HG03039 (cell line): ENCODE data around the gene GPR37L1.

ENCODE experiments used
- ATAC-seq: cut with Tn5 transposase; IDR thresholded peaks from one replicate; pipeline ENCODE4 v1.9.1; 2021; ENCODE audit warnings: mild to moderate bottlenecking, moderate library complexity; ENCODE audit not compliant: unreplicated experiment

GPR37L1 gene

GRCh38 chr1:202154148-202154765 lies 31.5 kb downstream of the GPR37L1 start:
- no peak for ATAC-seq

- no peak for ATAC-seq
These were observed 32.2 kb downstream of the GPR37L1 start for GRCh38 chr1:202154766-202155477.

GRCh38 chr1:202155478-202156021 lies 32.8 kb downstream of the GPR37L1 start:
- ATAC-seq, result no peak

- no peak for ATAC-seq
These were observed 33.9 kb downstream of the GPR37L1 start for GRCh38 chr1:202156590-202156989.

GRCh38 chr1:202157945-202158344 lies 35.2 kb downstream of the GPR37L1 start:
- ATAC-seq, result no peak

GRCh38 chr1:202158810-202159533 lies 36.3 kb downstream of the GPR37L1 start:
- no peak for ATAC-seq

GRCh38 chr1:202159534-202160371 lies 37.0 kb downstream of the GPR37L1 start:
- no peak for ATAC-seq

- ATAC-seq, result peak; percentile 49
These were observed 37.7 kb downstream of the GPR37L1 start, which contains the start of gene PTPN7 for GRCh38 chr1:202160377-202160940. Gene PTPN7 (minus strand): TSS chr1:202160602. CDS start chr1:202159402, 1,200 bp downstream.

GRCh38 chr1:202161151-202162046 lies 38.7 kb downstream of the GPR37L1 start:
- ATAC-seq, result no peak

GRCh38 chr1:202162047-202162417 lies 39.3 kb downstream of the GPR37L1 start:
- ATAC-seq, result no peak

- no peak for ATAC-seq
These were observed 39.9 kb downstream of the GPR37L1 start for GRCh38 chr1:202162418-202163280.

- ATAC-seq, result no peak
These were observed 40.9 kb downstream of the GPR37L1 start for GRCh38 chr1:202163281-202164270.

GRCh38 chr1:202164271-202165037 lies 41.7 kb downstream of the GPR37L1 start:
- ATAC-seq, result no peak

- ATAC-seq, result no peak
These were observed 42.7 kb downstream of the GPR37L1 start for GRCh38 chr1:202165267-202165941.

GRCh38 chr1:202165942-202166843 lies 43.5 kb downstream of the GPR37L1 start:
- ATAC-seq, result no peak
